CD8-positive, alpha-beta memory T cell (primary cell): ENCODE results near the gene EMP2. TPM values are rescaled to one million over a fixed set of nuclear protein-coding genes. Genes with fewer than 3 reads are reported as not detected.

ENCODE experiments used
- CTCF ChIA-PET: fragments of 350-600 bp; sonication (Branson Sonifier 250); formaldehyde crosslinking; loops from one replicate; lab custom pipeline; 2021; ENCODE audit warnings: antibody characterized with exemption; lab: Charles Lee
- POLR2A ChIA-PET: fragments of 350-600 bp; sonication (Branson Sonifier 250); formaldehyde crosslinking; loops from one replicate; lab custom pipeline; 2021; ENCODE audit warnings: antibody characterized with exemption; lab: Charles Lee
- DNase-seq, 5 donors: peaks; one replicate each; pipeline versions ENCODE4 v3.0.0 to v3.0.0-alpha.2; 2020 to 2022; ENCODE audit warnings: mixed read lengths in 1 of 5
- H3K27ac ChIP-seq: one replicate; pipeline ENCODE4 v1.7.0; 2013; ENCODE audit warnings: low read depth, mild to moderate bottlenecking, low read length, moderate library complexity
- H3K27me3 ChIP-seq: 2 replicates; pipeline ENCODE4 v1.7.0; 2013; ENCODE audit warnings: low read length, mild to moderate bottlenecking; ENCODE audit not compliant: insufficient read depth, poor library complexity, severe bottlenecking
- H3K36me3 ChIP-seq: 2 replicates; pipeline ENCODE4 v1.7.0; 2013; ENCODE audit warnings: mild to moderate bottlenecking, low read length, moderate library complexity; ENCODE audit not compliant: insufficient read depth
- H3K4me1 ChIP-seq: 2 replicates; pipeline ENCODE4 v1.7.0; 2013; ENCODE audit warnings: mild to moderate bottlenecking, low read length, moderate library complexity; ENCODE audit not compliant: insufficient read depth
- H3K4me3 ChIP-seq: 2 replicates; pipeline ENCODE4 v1.7.0; 2013; ENCODE audit warnings: mild to moderate bottlenecking, low read length
- H3K9me3 ChIP-seq: 2 replicates; pipeline ENCODE4 v1.7.0; 2013; ENCODE audit warnings: mild to moderate bottlenecking, low read length
- H3K27ac Mint-ChIP-seq, 8 donors: one replicate each; pipeline ENCODE4 v1.8.0; 2020 to 2021; ENCODE audit warnings: mixed read lengths in 8 of 8, mild to moderate bottlenecking in 6 of 8, inconsistent platforms in 3 of 8, moderate library complexity in 3 of 8
- H3K27me3 Mint-ChIP-seq, 2 donors: one replicate each; pipeline ENCODE4 v1.8.0; 2020 to 2021; ENCODE audit warnings: mixed read lengths in 2 of 2, mild to moderate bottlenecking in 1 of 2, moderate library complexity in 1 of 2
- H3K36me3 Mint-ChIP-seq, 3 donors: one replicate each; pipeline ENCODE4 v1.8.0; 2020 to 2021; ENCODE audit warnings: mixed read lengths in 3 of 3, inconsistent platforms in 1 of 3, mild to moderate bottlenecking in 1 of 3
- H3K4me1 Mint-ChIP-seq, 3 donors: one replicate each; pipeline ENCODE4 v1.8.0; 2020 to 2021; ENCODE audit warnings: mixed read lengths in 3 of 3, inconsistent platforms in 1 of 3, mild to moderate bottlenecking in 1 of 3
- H3K4me3 Mint-ChIP-seq, 7 donors: one replicate each; pipeline ENCODE4 v1.8.0; 2020 to 2021; ENCODE audit warnings: mixed read lengths in 7 of 7, mild to moderate bottlenecking in 6 of 7, moderate library complexity in 4 of 7, inconsistent platforms in 2 of 7
- H3K9me3 Mint-ChIP-seq, 5 donors: one replicate each; pipeline ENCODE4 v1.8.0; 2020 to 2022; ENCODE audit warnings: mixed read lengths in 5 of 5, mild to moderate bottlenecking in 3 of 5, moderate library complexity in 2 of 5, inconsistent platforms in 1 of 5
- polyA plus RNA-seq: library from polyadenylated mRNA; unstranded; fragments of 300-500 nt; fragmentation: Illumina TruSeq; gene quantifications from one replicate; pipeline ENCODE4 v1.2.3, GENCODE V29; 2021
- total RNA-seq, 2 experiments: library from RNA; stranded (reverse); gene quantifications; one replicate each; pipeline ENCODE4 v1.2.3, GENCODE V29; 2021

EMP2 gene
- total and polyA plus RNA-seq, 3 experiments from 2014 or later: not detected

DNA sequence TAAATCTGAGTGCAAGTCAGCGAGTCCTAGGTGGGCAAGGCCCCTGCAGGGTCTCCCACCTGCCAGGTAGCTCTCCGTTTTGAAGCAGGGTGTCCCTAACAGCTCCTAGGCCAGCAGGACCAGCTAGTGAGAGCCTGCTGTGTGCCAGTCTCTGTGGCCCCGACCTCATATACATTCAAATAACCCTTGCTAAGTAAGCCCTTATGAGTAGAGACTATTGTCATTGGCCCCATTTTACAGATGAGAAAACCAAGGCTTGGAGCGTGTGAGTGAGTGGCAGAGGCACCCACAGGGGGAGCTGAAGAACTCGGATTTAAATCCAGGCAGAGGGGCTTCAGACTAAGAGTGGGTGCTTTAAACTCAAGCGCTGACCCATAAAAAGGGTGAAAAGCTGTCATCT lies 39.7 kb upstream of the EMP2 start:
- H3K9me3 ChIP-seq: no peaks in the 10 kb centered on the region
- no peak overlapping the region for H3K4me3 Mint-ChIP-seq
- H3K4me1 Mint-ChIP-seq: no peaks in the 10 kb centered on the region
- H3K4me1 ChIP-seq: no peaks in the 10 kb centered on the region
- no peak overlapping the region for H3K4me3 ChIP-seq
- H3K27me3 ChIP-seq: no peaks in the 10 kb centered on the region
- H3K27me3 Mint-ChIP-seq: peaks cover 8 to 34% of the 10 kb centered on the region in 2 donors
- no peaks in the 10 kb centered on the region for H3K36me3 Mint-ChIP-seq
- no peak overlapping the region for H3K27ac Mint-ChIP-seq
- no peak for DNase-seq
- H3K36me3 ChIP-seq: no peaks in the 10 kb centered on the region
- ChIA-PET CTCF (no interaction called here), POLR2A (no interaction called here)
- no peak overlapping the region for H3K27ac ChIP-seq
- no peaks in the 10 kb centered on the region for H3K9me3 Mint-ChIP-seq

- no peak overlapping the region for H3K27ac ChIP-seq
- no peaks in the 10 kb centered on the region for H3K4me1 ChIP-seq
- H3K27me3 ChIP-seq: no peaks in the 10 kb centered on the region
- CTCF ChIA-PET: no interaction called here
- no peaks in the 10 kb centered on the region for H3K36me3 ChIP-seq
- H3K4me1 Mint-ChIP-seq: no peaks in the 10 kb centered on the region
- H3K9me3 Mint-ChIP-seq: no peaks in the 10 kb centered on the region
- H3K27me3 Mint-ChIP-seq: peaks cover 8 to 34% of the 10 kb centered on the region in 2 donors
- DNase-seq: no peak
- H3K4me3 Mint-ChIP-seq: no peak overlapping the region
- H3K36me3 Mint-ChIP-seq: no peaks in the 10 kb centered on the region
- no peak overlapping the region for H3K4me3 ChIP-seq
- no peak overlapping the region for H3K27ac Mint-ChIP-seq
- H3K9me3 ChIP-seq: no peaks in the 10 kb centered on the region
- POLR2A ChIA-PET: no interaction called here
Observed at GRCh38 chr16:10619271-10619849, 39.0 kb upstream of the EMP2 start.

- CTCF ChIA-PET: no interaction called here
- H3K36me3 Mint-ChIP-seq: no peaks in the 10 kb centered on the region
Observed at GRCh38 chr16:10618710-10619209, 38.4 kb upstream of the EMP2 start.

DNA sequence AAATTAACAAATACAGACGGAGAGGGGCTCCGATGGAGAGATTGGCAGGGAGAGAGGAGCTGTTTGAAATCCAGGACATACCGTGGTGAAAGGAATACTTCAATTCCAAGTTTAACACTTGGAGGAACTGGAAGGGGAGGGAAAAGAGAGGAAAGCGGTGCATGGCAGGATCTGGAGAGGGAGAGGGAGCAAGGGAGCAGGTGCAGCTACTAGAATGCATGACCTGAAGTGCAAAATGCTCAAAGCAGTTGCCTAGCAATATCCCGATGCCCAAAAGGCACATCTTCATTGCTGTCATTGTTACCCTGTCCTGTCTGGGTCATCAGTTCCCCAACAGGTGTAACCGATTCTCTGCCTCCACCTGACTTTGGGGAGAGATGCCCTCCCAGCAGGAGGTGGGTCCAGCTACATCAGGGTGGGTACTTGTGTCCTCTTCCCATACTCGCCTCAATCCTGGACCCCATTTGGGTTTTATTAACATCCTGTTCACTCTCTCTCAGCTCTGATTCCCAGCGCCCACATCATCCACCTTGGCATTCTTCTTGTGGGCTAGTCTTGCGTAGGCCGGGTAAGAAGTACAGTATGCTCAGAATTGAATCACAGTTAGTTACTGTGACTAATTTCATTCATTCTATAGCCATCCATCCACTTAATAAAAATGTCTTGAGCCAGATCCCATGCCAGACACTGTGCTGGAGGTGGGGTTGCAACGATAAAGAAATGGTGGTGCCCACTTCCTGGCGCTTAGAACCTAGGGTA lies 37.4 kb upstream of the EMP2 start:
- Histone ChIP-seq H3K27me3 (no peaks in the 10 kb centered on the region), H3K4me3 (no peak overlapping the region), H3K9me3 (no peaks in the 10 kb centered on the region), H3K4me1 (no peaks in the 10 kb centered on the region), H3K36me3 (no peaks in the 10 kb centered on the region), H3K27ac (no peak overlapping the region)
- Mint-ChIP-seq H3K27ac (no peak overlapping the region), H3K9me3 (no peaks in the 10 kb centered on the region), H3K27me3 (peaks cover 8 to 34% of the 10 kb centered on the region in 2 donors), H3K36me3 (no peaks in the 10 kb centered on the region), H3K4me1 (no peaks in the 10 kb centered on the region), H3K4me3 (no peak overlapping the region)
- ChIA-PET CTCF (no interaction called here), POLR2A (no interaction called here)
- DNase-seq: no peak

More at GRCh38 chr16:10618710-10619209, 38.4 kb upstream of the EMP2 start:
- Mint-ChIP-seq H3K4me1 (no peaks in the 10 kb centered on the region), H3K27me3 (peaks cover 8 to 34% of the 10 kb centered on the region in 2 donors), H3K9me3 (no peaks in the 10 kb centered on the region), H3K27ac (no peak overlapping the region), H3K4me3 (no peak overlapping the region)
- H3K27me3 ChIP-seq: no peaks in the 10 kb centered on the region
- no peak for DNase-seq
- POLR2A ChIA-PET: no interaction called here
- H3K36me3 ChIP-seq: no peaks in the 10 kb centered on the region
- no peaks in the 10 kb centered on the region for H3K4me1 ChIP-seq
- H3K4me3 ChIP-seq: no peak overlapping the region
- no peaks in the 10 kb centered on the region for H3K9me3 ChIP-seq
- H3K27ac ChIP-seq: no peak overlapping the region

DNA sequence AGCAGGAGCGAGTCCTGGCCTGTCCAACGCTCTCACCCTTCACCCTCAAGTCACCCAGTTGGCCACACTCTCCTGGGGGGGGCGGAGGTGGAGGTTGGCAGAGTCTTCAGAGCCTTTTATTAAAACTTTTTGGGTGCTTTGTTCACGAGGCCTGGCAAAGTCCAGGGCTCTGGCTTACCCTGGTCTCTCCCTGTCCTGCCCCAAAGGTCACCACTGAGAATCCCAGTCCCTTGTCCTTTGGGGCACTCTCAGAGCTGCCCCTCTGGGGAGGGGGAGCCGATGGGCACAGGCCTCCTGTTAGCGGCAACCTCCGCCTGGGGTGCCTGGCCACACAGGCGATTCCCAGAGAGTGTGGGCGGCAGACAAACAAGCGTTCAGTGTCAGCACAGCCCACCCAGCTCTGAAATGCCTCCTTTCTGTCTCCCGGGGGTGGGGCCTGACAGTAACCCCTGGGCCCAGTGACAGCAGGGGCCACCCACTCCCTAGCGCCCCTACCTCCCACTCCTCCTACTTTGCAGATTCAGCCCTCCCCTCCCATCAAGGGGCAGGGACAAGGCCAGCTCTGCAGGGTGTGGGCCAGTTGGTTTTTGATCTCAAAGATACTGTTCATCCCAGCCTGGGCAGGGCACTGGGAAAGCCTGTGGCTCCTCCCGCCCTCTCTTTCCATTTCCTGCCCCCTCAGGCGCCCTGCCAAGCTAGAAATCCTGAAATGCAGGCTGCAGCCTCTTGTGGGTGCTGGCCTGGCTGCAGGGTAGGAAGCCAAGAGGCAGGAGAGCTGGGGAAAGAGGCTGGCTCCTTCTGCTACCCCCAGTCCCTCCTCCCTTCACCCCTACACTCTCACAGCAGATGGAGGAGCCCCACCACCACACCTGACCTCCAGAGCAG lies 36.6 kb upstream of the EMP2 start:
- H3K4me1 Mint-ChIP-seq: no peaks in the 10 kb centered on the region
- peaks cover 8 to 34% of the 10 kb centered on the region in 2 donors for H3K27me3 Mint-ChIP-seq
- no peaks in the 10 kb centered on the region for H3K27me3 ChIP-seq
- no peaks in the 10 kb centered on the region for H3K9me3 ChIP-seq
- no peak overlapping the region for H3K4me3 ChIP-seq
- CTCF ChIA-PET: no interaction called here
- H3K4me3 Mint-ChIP-seq: no peak overlapping the region
- H3K9me3 Mint-ChIP-seq: no peaks in the 10 kb centered on the region
- H3K27ac Mint-ChIP-seq: no peak overlapping the region
- H3K4me1 ChIP-seq: no peaks in the 10 kb centered on the region
- POLR2A ChIA-PET: no interaction called here
- DNase-seq: no peak
- no peaks in the 10 kb centered on the region for H3K36me3 Mint-ChIP-seq
- no peaks in the 10 kb centered on the region for H3K36me3 ChIP-seq
- no peak overlapping the region for H3K27ac ChIP-seq

GRCh38 chr16:10616419-10616755 lies 36.0 kb upstream of the EMP2 start:
- Mint-ChIP-seq H3K27ac (no peak overlapping the region), H3K27me3 (peaks cover 8 to 34% of the 10 kb centered on the region in 2 donors), H3K4me3 (no peak overlapping the region), H3K4me1 (no peaks in the 10 kb centered on the region), H3K9me3 (no peaks in the 10 kb centered on the region), H3K36me3 (no peaks in the 10 kb centered on the region)
- H3K27me3 ChIP-seq: no peaks in the 10 kb centered on the region
- ChIA-PET CTCF (no interaction called here), POLR2A (no interaction called here)
- H3K9me3 ChIP-seq: no peaks in the 10 kb centered on the region
- no peaks in the 10 kb centered on the region for H3K36me3 ChIP-seq
- H3K27ac ChIP-seq: no peak overlapping the region
- no peak for DNase-seq
- H3K4me3 ChIP-seq: no peak overlapping the region
- no peaks in the 10 kb centered on the region for H3K4me1 ChIP-seq

DNA sequence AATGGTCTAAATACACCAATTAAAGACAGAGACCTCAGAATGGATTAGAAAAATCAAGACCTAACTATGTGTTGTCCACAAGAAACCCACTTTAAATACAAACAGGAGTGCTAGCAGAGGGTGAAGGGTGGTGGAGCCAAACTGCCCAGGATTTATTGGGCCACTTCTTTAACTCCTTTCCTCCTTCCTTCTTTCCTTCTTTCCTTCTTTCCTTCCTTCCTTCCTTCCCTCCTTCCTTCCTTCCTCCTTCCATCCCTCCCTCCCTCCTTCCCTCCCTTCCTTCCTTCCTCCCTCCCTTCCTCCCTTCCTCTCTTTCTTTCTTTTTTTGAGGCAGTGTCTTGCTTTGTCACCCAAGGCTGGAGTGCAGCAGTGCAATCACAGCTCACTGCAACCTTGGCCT lies 34.3 kb upstream of the EMP2 start:
- no peak for DNase-seq
- ChIA-PET POLR2A (no interaction called here), CTCF (no interaction called here)
- no peak overlapping the region for H3K4me3 ChIP-seq
- no peaks in the 10 kb centered on the region for H3K4me1 ChIP-seq
- Mint-ChIP-seq H3K27me3 (peaks cover 3 to 27% of the 10 kb centered on the region in 2 donors), H3K36me3 (no peaks in the 10 kb centered on the region), H3K4me1 (no peaks in the 10 kb centered on the region), H3K9me3 (no peaks in the 10 kb centered on the region), H3K4me3 (no peak overlapping the region), H3K27ac (no peak overlapping the region)
- H3K27me3 ChIP-seq: no peaks in the 10 kb centered on the region
- H3K9me3 ChIP-seq: no peaks in the 10 kb centered on the region
- H3K36me3 ChIP-seq: no peaks in the 10 kb centered on the region
- H3K27ac ChIP-seq: no peak overlapping the region
